RWPE2 (cell line): ENCODE data around the gene MPZL1.

ENCODE experiments used
- ATAC-seq: fragments of 200-7000 bp; cut with Tn5 transposase; 3 replicates; pipeline ENCODE4 v1.9.1; 2021; ENCODE audit warnings: low read depth
- DNase-seq: peaks from one replicate; pipeline ENCODE4 v3.0.0-alpha.2; 2020; ENCODE audit warnings: low spot score
- H3K27ac ChIP-seq: fragments of 450-650 bp; 2 replicates; pipeline ENCODE4 v1.5.1; 2017; ENCODE audit warnings: mild to moderate bottlenecking; ENCODE audit not compliant: poor library complexity, severe bottlenecking
- H3K27me3 ChIP-seq: fragments of 250-450 bp; sonication (Bioruptor Pico); 2 replicates; pipeline ENCODE4 v1.5.1; 2021; ENCODE audit warnings: mild to moderate bottlenecking, moderate library complexity; ENCODE audit not compliant: insufficient read depth, poor library complexity, severe bottlenecking
- H3K36me3 ChIP-seq: fragments of 250-450 bp; sonication (Bioruptor Pico); 2 replicates; pipeline ENCODE4 v1.5.1; 2020; ENCODE audit warnings: low read depth, mild to moderate bottlenecking, moderate library complexity
- H3K4me1 ChIP-seq: fragments of 250-450 bp; sonication (Bioruptor Pico); 2 replicates; pipeline ENCODE4 v1.5.1; 2021; ENCODE audit warnings: mild to moderate bottlenecking, moderate library complexity; ENCODE audit not compliant: insufficient read depth, poor library complexity, severe bottlenecking
- H3K4me3 ChIP-seq: fragments of 250-450 bp; sonication (Bioruptor Pico); 2 replicates; pipeline ENCODE4 v1.5.1; 2021; ENCODE audit warnings: mild to moderate bottlenecking, moderate library complexity; ENCODE audit not compliant: severe bottlenecking
- H3K9me3 ChIP-seq: fragments of 250-450 bp; sonication (Bioruptor Pico); 2 replicates; pipeline ENCODE4 v1.5.1; 2021; ENCODE audit warnings: mild to moderate bottlenecking, moderate library complexity; ENCODE audit not compliant: severe bottlenecking
- TF ChIP-seq, protein P1 (sequence below): fragments of 450-650 bp; IDR thresholded peaks from one replicate; pipeline ENCODE4 v1.5.1; 2017; ENCODE audit warnings: mild to moderate bottlenecking, moderate library complexity; ENCODE audit not compliant: poor library complexity, severe bottlenecking

MPZL1 gene

DNA sequence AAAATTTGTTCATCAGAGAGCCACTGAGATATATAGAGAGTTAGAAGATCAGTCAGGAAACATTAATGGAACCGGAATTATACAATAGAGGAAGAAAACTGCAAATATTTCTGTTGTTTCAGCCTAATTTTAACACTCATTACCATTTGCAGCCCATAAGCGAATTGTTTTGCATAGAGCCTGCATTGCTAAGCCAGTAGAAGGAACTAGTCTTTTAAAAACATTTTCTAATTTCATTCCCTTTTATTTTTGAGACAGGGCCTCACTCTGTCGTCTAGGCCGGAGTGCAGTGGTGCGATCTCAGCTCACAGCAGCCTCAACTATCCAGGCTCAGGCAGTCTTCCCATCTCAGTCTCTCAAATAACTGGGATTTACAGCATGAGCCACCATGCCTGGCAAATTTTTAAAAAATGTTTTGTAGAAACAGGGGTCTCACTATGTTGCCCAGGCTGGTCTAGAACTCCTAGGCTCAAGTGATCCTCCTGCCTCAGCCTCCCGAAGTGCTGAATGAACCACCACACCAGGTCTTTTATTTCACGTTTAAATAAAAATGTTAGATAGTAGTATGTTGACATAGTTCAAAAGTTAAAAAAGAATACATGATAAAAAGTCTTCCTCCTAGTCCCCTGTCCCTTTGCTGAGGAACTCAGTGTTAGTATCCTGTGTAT is 25.3 kb downstream of the MPZL1 start:
- Histone ChIP-seq H3K27ac (no peak overlapping the region), H3K36me3 (no peaks in the 10 kb centered on the region), H3K9me3 (no peaks in the 10 kb centered on the region), H3K4me1 (peaks cover 33% of the 10 kb centered on the region), H3K4me3 (no peak overlapping the region), H3K27me3 (no peaks in the 10 kb centered on the region)
- TF ChIP-seq, protein P1, sequence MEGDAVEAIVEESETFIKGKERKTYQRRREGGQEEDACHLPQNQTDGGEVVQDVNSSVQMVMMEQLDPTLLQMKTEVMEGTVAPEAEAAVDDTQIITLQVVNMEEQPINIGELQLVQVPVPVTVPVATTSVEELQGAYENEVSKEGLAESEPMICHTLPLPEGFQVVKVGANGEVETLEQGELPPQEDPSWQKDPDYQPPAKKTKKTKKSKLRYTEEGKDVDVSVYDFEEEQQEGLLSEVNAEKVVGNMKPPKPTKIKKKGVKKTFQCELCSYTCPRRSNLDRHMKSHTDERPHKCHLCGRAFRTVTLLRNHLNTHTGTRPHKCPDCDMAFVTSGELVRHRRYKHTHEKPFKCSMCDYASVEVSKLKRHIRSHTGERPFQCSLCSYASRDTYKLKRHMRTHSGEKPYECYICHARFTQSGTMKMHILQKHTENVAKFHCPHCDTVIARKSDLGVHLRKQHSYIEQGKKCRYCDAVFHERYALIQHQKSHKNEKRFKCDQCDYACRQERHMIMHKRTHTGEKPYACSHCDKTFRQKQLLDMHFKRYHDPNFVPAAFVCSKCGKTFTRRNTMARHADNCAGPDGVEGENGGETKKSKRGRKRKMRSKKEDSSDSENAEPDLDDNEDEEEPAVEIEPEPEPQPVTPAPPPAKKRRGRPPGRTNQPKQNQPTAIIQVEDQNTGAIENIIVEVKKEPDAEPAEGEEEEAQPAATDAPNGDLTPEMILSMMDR, result no peak
- DNase-seq (no peak), ATAC-seq (no peak)

GRCh38 chr1:167747988-167748387 is 26.2 kb downstream of the MPZL1 start:
- DNase-seq (no peak), ATAC-seq (no peak)
- no peaks in the 10 kb centered on the region for H3K9me3 ChIP-seq
- H3K4me1 ChIP-seq, result peaks cover 42% of the 10 kb centered on the region
- no peaks in the 10 kb centered on the region for H3K36me3 ChIP-seq
- H3K27ac ChIP-seq, result no peak overlapping the region
- H3K4me3 ChIP-seq, result no peak overlapping the region
- no peaks in the 10 kb centered on the region for H3K27me3 ChIP-seq
- TF ChIP-seq, protein P1, result no peak

GRCh38 chr1:167748906-167749305 is 27.1 kb downstream of the MPZL1 start:
- no peak overlapping the region for H3K4me3 ChIP-seq
- DNase-seq, result no peak
- H3K4me1 ChIP-seq, result peaks cover 47% of the 10 kb centered on the region

DNA sequence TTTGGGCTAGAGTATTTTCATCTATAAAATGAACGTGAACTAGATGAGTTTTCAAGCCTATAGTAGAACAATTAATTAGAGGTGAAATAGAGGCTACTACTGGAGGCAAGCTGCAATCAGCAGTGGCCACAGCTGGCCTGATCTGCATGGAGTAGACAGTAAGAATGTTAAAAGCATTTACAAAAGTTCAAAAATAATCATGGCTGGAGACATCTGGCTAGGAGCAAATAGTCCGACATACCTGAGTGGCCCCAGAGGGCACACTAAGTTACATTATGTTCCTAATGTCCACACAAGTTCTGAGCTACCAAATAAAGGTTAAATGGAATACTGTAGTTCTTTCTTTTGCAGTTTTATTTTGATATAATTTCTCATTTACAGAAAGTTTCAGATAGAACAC is 28.0 kb downstream of the MPZL1 start:
- H3K27ac ChIP-seq, result peak overlapping the region; percentile 83
- no peaks in the 10 kb centered on the region for H3K36me3 ChIP-seq
- no peak for DNase-seq
- TF ChIP-seq, protein P1, result no peak
- peaks cover 47% of the 10 kb centered on the region for H3K4me1 ChIP-seq
- no peak overlapping the region for H3K4me3 ChIP-seq
- no peaks in the 10 kb centered on the region for H3K9me3 ChIP-seq
- no peaks in the 10 kb centered on the region for H3K27me3 ChIP-seq
- ATAC-seq, result no peak

More at GRCh38 chr1:167748906-167749305, 27.1 kb downstream of the MPZL1 start:
- Histone ChIP-seq H3K36me3 (no peaks in the 10 kb centered on the region), H3K27me3 (no peaks in the 10 kb centered on the region), H3K27ac (peak overlapping the region; percentile 83), H3K9me3 (no peaks in the 10 kb centered on the region)
- no peak for ATAC-seq
- TF ChIP-seq, protein P1, result no peak

- H3K9me3 ChIP-seq, result no peaks in the 10 kb centered on the region
- H3K4me3 ChIP-seq, result no peak overlapping the region
- ATAC-seq (no peak), DNase-seq (no peak)
- peak overlapping the region; percentile 83 for H3K27ac ChIP-seq
- peaks cover 47% of the 10 kb centered on the region for H3K4me1 ChIP-seq
- H3K36me3 ChIP-seq, result no peaks in the 10 kb centered on the region
- H3K27me3 ChIP-seq, result no peaks in the 10 kb centered on the region
- TF ChIP-seq, protein P1, result no peak
These were observed 28.9 kb downstream of the MPZL1 start for GRCh38 chr1:167750641-167751040.
